Panc1 (cell line): ENCODE results near the gene GALNT11.

ENCODE experiments used
- POLR2AphosphoS5 ChIP-seq: IDR thresholded peaks from 2 replicates; pipeline ENCODE4 v1.6.1; 2012; ENCODE audit warnings: mild to moderate bottlenecking, low read depth, low read length, moderate library complexity
- TF ChIP-seq, protein P1 (sequence below): fragments of 450-650 bp; IDR thresholded peaks from 2 replicates; pipeline ENCODE4 v1.5.1; 2017; ENCODE audit warnings: mild to moderate bottlenecking
- TF ChIP-seq, protein P2 (sequence below), 2 experiments: IDR thresholded peaks; 2 replicates each; pipeline ENCODE4 v1.6.1; 2011 to 2012; ENCODE audit warnings: low read depth in 2 of 2, control low read depth in 1 of 2, low read length in 1 of 2, mild to moderate bottlenecking in 1 of 2, moderate library complexity in 1 of 2; ENCODE audit not compliant: insufficient read depth in 1 of 2

DNA sequence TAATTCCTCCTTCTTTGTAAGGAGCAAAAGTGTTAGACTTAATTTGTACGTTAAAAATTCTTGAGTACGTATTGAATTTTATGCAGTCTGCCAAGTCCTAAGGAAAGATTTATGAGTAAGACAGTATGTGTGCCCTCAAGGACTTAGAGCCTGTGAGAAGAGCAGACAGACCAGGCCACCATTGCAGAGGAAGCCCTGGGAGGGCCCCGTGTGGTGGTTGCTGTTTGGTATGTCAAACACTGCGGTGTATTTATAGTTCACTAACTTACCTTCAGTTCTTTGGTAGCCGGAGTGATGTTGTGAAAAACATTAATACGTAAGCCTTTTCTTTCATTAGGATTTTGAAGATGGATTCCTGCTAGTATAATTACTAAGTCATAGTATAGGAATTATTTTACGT is 82.9 kb downstream of the GALNT11 start:
- TF ChIP-seq, protein P1, sequence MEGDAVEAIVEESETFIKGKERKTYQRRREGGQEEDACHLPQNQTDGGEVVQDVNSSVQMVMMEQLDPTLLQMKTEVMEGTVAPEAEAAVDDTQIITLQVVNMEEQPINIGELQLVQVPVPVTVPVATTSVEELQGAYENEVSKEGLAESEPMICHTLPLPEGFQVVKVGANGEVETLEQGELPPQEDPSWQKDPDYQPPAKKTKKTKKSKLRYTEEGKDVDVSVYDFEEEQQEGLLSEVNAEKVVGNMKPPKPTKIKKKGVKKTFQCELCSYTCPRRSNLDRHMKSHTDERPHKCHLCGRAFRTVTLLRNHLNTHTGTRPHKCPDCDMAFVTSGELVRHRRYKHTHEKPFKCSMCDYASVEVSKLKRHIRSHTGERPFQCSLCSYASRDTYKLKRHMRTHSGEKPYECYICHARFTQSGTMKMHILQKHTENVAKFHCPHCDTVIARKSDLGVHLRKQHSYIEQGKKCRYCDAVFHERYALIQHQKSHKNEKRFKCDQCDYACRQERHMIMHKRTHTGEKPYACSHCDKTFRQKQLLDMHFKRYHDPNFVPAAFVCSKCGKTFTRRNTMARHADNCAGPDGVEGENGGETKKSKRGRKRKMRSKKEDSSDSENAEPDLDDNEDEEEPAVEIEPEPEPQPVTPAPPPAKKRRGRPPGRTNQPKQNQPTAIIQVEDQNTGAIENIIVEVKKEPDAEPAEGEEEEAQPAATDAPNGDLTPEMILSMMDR, result no peak
- TF ChIP-seq, protein P2, sequence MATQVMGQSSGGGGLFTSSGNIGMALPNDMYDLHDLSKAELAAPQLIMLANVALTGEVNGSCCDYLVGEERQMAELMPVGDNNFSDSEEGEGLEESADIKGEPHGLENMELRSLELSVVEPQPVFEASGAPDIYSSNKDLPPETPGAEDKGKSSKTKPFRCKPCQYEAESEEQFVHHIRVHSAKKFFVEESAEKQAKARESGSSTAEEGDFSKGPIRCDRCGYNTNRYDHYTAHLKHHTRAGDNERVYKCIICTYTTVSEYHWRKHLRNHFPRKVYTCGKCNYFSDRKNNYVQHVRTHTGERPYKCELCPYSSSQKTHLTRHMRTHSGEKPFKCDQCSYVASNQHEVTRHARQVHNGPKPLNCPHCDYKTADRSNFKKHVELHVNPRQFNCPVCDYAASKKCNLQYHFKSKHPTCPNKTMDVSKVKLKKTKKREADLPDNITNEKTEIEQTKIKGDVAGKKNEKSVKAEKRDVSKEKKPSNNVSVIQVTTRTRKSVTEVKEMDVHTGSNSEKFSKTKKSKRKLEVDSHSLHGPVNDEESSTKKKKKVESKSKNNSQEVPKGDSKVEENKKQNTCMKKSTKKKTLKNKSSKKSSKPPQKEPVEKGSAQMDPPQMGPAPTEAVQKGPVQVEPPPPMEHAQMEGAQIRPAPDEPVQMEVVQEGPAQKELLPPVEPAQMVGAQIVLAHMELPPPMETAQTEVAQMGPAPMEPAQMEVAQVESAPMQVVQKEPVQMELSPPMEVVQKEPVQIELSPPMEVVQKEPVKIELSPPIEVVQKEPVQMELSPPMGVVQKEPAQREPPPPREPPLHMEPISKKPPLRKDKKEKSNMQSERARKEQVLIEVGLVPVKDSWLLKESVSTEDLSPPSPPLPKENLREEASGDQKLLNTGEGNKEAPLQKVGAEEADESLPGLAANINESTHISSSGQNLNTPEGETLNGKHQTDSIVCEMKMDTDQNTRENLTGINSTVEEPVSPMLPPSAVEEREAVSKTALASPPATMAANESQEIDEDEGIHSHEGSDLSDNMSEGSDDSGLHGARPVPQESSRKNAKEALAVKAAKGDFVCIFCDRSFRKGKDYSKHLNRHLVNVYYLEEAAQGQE (IDR thresholded peaks at IDR 0.05; ENCODE audit: insufficient read depth in 1 of 2, low read depth in 2 of 2, low read length in 1 of 2), result no peak
- TF ChIP-seq POLR2AphosphoS5, result no peak
